ENCODE data around the gene LRFN2.

- TF ChIP-seq CTCF (IDR thresholded peaks at IDR 0.05; ENCODE audit: low read depth, low read length, poor library complexity, severe bottlenecking) (no peak), EZH2phosphoT487 (IDR thresholded peaks at IDR 0.05; ENCODE audit: borderline replicate concordance, low read length) (no peak)
These were observed 43.4 kb downstream of the LRFN2 start for GRCh38 chr6:40543776-40544175.
